Body of pancreas (tissue), 4 donors: ENCODE data around the gene SDC1. TPM values are rescaled to one million over a fixed set of nuclear protein-coding genes. Genes with fewer than 3 reads are reported as not detected.

Experiments
- ATAC-seq: fragments of 150-250 bp; one replicate; pipeline ENCODE4 v1.9.1; 2016
- DNase-seq, 4 donors: peaks; one replicate each; pipeline ENCODE4 v3.0.0-alpha.2; 2019
- H3K27ac ChIP-seq, 4 donors: fragments of 200-600 bp; sonication (generic); 1 replicate in 3 of 4; 2 replicates in 1 of 4; pipeline versions ENCODE4 v1.5.1 to v1.6.1; 2016 to 2019; ENCODE audit warnings: mild to moderate bottlenecking in 1 of 4, mixed read lengths in 1 of 4, moderate library complexity in 1 of 4
- H3K27me3 ChIP-seq, 2 donors: fragments of 200-600 bp; sonication (generic); one replicate each; pipeline ENCODE4 v1.6.0; 2016; ENCODE audit warnings: mild to moderate bottlenecking in 1 of 2
- H3K36me3 ChIP-seq, 2 donors: fragments of 200-600 bp; sonication (generic); replicated peaks in 1 of 2; 2 replicates each; pipeline ENCODE4 v1.5.1; 2016; ENCODE audit warnings: low read depth in 2 of 2; ENCODE audit not compliant: insufficient read depth in 1 of 2
- H3K4me1 ChIP-seq: fragments of 200-600 bp; sonication (generic); one replicate; pipeline ENCODE4 v1.6.0; 2016
- H3K4me3 ChIP-seq, 2 donors: fragments of 200-600 bp; sonication (generic); 1 replicate in 1 of 2; 2 replicates in 1 of 2; pipeline ENCODE4 v1.5.1; 2016 to 2019
- H3K9me3 ChIP-seq, 3 donors: fragments of 200-600 bp; sonication (generic); 1 replicate in 2 of 3; 2 replicates in 1 of 3; pipeline ENCODE4 v1.5.1; 2016
- POLR2A ChIP-seq, 3 donors: fragments of 450-650 bp; IDR thresholded peaks; one replicate each; pipeline ENCODE4 v1.6.1; 2016; ENCODE audit warnings: antibody characterized with exemption in 3 of 3, mild to moderate bottlenecking in 2 of 3
- WGBS, 2 donors: methylation state at CpG; one replicate each; pipeline ENCODE4 v1.1.5; 2017; 5-methylcytosine and 5-hydroxymethylcytosine counted together
- intact Hi-C: fragments of 100-400 bp; cut with DNase I; formaldehyde crosslinking; loops from one replicate; pipeline ENCODE4 v1.15.1; 2023
- total RNA-seq, 2 donors: library from RNA; depleted of rRNA; stranded (reverse); fragments of >200 nt; gene quantifications; one replicate each; pipeline ENCODE4 v1.1.0, GENCODE V29; 2016
- TF ChIP-seq, protein P1 (sequence below), 7 experiments: fragments of 450-650 bp in 4 of 7; fragments of 200-600 bp in 3 of 7; sonication (generic) in 3 of 7; IDR thresholded peaks; one replicate each; pipeline ENCODE4 v1.5.1; 2016 to 2019; ENCODE audit warnings: antibody characterized with exemption in 7 of 7

Gene SDC1
- total RNA-seq, 2 donors from 2014 or later: 24.7 to 53.2 TPM

DNA sequence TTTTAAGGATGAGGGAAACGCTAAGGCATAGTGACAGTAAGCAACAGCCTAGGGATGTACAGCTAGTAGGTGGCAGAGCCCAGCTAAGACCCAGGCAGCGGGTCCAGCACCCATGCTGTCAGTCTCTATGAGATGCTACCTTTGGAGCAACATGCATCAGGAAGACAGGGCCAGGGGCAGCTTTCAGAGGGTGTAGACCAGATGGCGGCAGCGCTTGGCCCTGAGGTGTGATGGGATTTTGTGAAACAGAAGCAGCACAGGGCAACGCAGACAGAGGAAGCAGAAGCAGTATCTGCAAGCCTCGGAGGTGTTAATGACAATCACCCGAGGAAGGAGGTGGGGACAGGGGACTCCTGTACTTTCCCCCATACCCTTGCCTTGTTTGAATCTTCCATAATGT, 43.2 kb downstream of the SDC1 start:
- Histone ChIP-seq H3K4me1 (peaks cover 47% of the 10 kb centered on the region), H3K9me3 (no peaks in the 10 kb centered on the region), H3K27me3 (no peaks in the 10 kb centered on the region), H3K4me3 (no peak overlapping the region), H3K36me3 (no peaks in the 10 kb centered on the region), H3K27ac (no peak overlapping the region)
- no peak for ATAC-seq
- WGBS, 2 donors: 86 to 94% methylated on average over 7 of the region's 7 CpGs
- intact Hi-C loops: no loop called here
- peak in 1 of 4 donors; percentile 4 for DNase-seq
- no peak for TF ChIP-seq POLR2A (IDR thresholded peaks at IDR 0.05)
- TF ChIP-seq, protein P1, sequence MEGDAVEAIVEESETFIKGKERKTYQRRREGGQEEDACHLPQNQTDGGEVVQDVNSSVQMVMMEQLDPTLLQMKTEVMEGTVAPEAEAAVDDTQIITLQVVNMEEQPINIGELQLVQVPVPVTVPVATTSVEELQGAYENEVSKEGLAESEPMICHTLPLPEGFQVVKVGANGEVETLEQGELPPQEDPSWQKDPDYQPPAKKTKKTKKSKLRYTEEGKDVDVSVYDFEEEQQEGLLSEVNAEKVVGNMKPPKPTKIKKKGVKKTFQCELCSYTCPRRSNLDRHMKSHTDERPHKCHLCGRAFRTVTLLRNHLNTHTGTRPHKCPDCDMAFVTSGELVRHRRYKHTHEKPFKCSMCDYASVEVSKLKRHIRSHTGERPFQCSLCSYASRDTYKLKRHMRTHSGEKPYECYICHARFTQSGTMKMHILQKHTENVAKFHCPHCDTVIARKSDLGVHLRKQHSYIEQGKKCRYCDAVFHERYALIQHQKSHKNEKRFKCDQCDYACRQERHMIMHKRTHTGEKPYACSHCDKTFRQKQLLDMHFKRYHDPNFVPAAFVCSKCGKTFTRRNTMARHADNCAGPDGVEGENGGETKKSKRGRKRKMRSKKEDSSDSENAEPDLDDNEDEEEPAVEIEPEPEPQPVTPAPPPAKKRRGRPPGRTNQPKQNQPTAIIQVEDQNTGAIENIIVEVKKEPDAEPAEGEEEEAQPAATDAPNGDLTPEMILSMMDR (IDR thresholded peaks at IDR 0.05): no peak

DNA sequence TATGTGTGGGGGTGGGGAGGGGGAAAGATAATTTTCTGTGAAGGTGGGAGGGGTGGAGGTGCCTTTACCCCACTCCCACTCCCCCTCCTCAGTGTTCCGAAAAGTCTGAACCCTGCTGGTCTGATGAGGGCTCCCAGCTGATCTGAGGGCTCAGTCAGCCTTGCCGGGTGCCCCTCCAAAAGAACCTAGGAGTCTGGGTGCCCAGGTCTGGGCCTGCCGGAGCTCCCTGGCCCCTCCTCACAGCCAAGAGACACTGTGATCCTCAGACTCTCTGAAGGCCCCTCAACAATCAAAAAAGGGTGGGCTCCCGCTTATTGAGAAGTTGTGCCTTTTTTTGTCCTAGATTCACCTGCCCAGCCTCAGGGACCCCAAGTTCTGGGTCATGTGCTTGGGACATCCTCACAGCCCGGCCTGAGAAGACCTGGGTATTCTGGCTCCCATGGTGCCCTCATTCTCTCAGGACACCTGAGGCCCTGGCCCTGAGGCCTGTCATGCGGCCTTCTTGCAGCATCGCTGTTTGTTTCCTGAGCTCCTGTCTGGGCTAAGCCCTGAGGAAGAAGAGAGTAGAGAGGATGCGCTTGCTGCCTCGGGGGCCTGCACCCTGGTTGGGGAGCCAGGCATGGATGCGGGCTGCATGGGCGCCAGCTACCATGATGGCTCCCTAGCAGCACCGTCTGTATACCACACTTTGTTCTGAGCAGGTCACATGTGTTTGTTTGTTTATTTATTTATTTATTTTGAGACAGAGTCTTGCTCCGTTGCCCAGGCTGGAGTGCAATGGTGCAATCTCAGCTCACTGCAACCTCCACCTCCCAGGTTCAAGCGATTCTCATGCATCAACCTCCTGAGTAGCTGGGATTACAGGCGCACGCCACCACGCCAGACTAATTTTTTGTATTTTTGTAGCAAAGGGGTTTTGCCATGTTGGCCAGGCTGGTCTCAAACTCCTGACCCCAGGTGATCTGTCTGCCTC, 44.0 kb downstream of the SDC1 start:
- Histone ChIP-seq H3K4me1 (peaks cover 39% of the 10 kb centered on the region), H3K9me3 (no peaks in the 10 kb centered on the region), H3K27ac (peak overlapping the region in 3 of 4 donors; percentile 57 to 76 (median 69)), H3K27me3 (no peaks in the 10 kb centered on the region), H3K36me3 (no peaks in the 10 kb centered on the region), H3K4me3 (no peak overlapping the region)
- TF ChIP-seq POLR2A (IDR thresholded peaks at IDR 0.05): no peak
- TF ChIP-seq, protein P1 (IDR thresholded peaks at IDR 0.05): no peak
- intact Hi-C loops: no loop called here
- ATAC-seq: no peak
- DNase-seq: peak in 1 of 4 donors; percentile 7
- WGBS, 2 donors: 94 to 95% methylated on average over 16 to 17 of the region's 17 CpGs

DNA sequence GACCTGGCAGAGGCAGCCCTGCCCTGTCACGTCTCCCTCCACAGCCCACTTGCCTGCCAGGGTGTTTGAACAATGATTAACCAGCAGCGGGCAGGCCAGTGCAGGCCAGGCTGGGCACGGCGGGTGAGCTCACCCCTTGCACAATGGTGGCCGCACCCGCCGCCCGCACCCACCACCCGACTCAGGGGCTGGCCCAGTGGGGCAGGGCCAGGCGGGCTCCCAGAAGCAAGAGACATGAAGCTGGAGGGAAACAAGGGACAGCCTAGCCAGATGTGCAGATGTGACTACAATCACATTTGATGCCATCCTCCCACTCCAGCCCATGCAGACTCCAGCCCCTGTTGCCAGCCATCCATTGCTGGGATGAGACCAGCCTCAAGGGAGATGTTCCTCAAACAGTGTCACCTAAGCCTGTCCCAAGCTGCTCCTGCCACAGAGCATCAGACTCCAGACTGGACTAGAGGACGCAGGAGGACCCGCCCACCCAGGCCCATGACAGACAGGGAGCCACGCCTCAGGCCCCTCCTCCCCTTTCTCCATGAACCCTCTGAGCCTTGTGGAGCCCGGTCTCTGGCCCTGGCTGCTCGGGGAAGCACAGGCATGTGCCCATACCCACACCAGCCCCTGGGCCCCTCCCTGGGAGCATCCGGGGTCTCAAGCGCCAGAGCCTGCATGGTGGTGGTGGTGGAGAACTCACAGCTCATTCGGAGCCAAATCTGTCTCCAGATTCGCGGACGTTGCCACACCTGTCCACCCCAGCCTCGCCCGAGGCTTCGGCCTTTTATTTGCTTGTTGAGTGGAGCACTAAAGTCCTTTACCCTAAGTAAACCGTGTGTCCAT, 45.0 kb downstream of the SDC1 start:
- DNase-seq (peak; percentile 84 to 94 (median 90)), ATAC-seq (peak; percentile 95)
- Histone ChIP-seq H3K4me3 (no peak overlapping the region), H3K9me3 (no peaks in the 10 kb centered on the region), H3K27me3 (no peaks in the 10 kb centered on the region), H3K36me3 (no peaks in the 10 kb centered on the region), H3K4me1 (peaks cover 30% of the 10 kb centered on the region), H3K27ac (peak overlapping the region; percentile 57 to 76 (median 72))
- 42 to 73% methylated on average over 7 to 25 of the region's 25 CpGs for WGBS, 2 donors
- peak in 2 of 3 donors; percentile 38 to 47 for TF ChIP-seq POLR2A (IDR thresholded peaks at IDR 0.05)
- TF ChIP-seq, protein P1 (IDR thresholded peaks at IDR 0.05): peak in 4 of 7 experiments; percentile 30 to 47 (median 36)
- intact Hi-C loops: no loop called here

DNA sequence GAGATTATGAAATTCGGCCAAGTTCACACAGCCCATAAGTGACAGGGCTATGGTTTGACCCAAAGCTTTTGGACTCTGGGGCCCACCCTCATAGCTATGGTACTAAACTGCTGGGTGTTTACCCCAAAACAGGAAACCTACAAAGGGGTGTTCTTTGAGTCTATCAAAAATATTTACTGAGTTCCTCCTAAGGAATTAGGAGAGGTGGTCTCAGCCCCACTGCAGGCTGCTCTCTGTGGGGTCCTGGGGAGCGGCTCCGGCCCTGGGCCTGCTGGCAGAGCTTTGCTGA, 45.5 kb downstream of the SDC1 start:
- intact Hi-C loops: no loop called here
- no peak for DNase-seq

More for the DNA sequence above, 45.5 kb downstream of the SDC1 start:
- H3K27ac ChIP-seq: peak overlapping the region; percentile 57 to 76 (median 72)
- peak; percentile 2 for ATAC-seq
- no peaks in the 10 kb centered on the region for H3K36me3 ChIP-seq
- H3K4me3 ChIP-seq: no peak overlapping the region
- H3K27me3 ChIP-seq: no peaks in the 10 kb centered on the region
- TF ChIP-seq, protein P1 (IDR thresholded peaks at IDR 0.05): no peak
- TF ChIP-seq POLR2A (IDR thresholded peaks at IDR 0.05): no peak
- WGBS, 2 donors: 28 to 30% methylated on average over 1 to 3 of the region's 3 CpGs
- H3K9me3 ChIP-seq: no peaks in the 10 kb centered on the region
- H3K4me1 ChIP-seq: peaks cover 24% of the 10 kb centered on the region
